ENCODE data around the gene CARM1. TPM values are rescaled to one million over a fixed set of nuclear protein-coding genes. Genes with fewer than 3 reads are reported as not detected.
"Not testable (repeated sequence)": the region's sequence is repeated elsewhere in the genome, so short reads cannot be mapped to it uniquely, and the experiment has no call there.

The CARM1 gene
- total RNA-seq, 1 donor from 2014 or later: 78.0 TPM

DNA sequence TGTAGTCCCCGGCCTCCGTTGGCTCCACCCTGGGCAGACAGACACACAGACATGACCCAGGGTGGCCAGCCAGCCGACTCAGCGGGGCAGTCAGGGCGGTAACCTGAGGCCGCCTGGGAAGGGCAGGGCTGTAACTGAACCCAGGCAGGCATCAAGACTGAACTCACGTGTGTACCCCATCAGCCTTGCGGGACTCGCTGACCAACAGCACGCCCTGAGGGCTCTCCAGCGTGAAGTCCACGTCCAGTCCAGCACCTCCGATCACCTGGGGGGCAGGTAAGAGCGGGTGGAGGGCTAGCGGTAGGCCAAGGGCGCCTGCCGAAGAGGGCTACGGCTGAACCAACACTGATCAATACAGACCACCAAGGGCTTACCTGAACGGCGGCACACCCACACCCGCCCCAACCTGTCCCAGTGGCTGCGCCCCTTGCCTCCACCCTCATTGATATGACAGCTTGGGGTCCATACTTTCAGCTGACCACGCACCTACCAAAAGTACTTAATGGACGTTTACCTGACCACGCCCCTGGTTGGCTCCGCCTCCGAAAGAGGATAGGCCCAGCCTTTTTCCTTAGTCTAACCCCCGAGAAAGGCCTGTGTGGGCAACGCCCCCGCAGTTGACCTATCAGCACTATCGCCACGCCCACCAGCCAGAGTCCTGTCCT is 36.1 kb upstream of the CARM1 start:
- no peak for DNase-seq (ENCODE audit: low spot score in 2 of 2, unreplicated experiment in 2 of 2)
- no peaks in the 10 kb centered on the region for H3K27me3 Mint-ChIP-seq (ENCODE audit: low read depth)
- peaks cover 6% of the 10 kb centered on the region for H3K36me3 Mint-ChIP-seq
- H3K4me1 Mint-ChIP-seq: peaks cover 11% of the 10 kb centered on the region
- H3K27ac Mint-ChIP-seq: peak overlapping the region; percentile 99
- peaks cover 12% of the 10 kb centered on the region for H3K9me3 Mint-ChIP-seq
- TF ChIP-seq, protein P1, sequence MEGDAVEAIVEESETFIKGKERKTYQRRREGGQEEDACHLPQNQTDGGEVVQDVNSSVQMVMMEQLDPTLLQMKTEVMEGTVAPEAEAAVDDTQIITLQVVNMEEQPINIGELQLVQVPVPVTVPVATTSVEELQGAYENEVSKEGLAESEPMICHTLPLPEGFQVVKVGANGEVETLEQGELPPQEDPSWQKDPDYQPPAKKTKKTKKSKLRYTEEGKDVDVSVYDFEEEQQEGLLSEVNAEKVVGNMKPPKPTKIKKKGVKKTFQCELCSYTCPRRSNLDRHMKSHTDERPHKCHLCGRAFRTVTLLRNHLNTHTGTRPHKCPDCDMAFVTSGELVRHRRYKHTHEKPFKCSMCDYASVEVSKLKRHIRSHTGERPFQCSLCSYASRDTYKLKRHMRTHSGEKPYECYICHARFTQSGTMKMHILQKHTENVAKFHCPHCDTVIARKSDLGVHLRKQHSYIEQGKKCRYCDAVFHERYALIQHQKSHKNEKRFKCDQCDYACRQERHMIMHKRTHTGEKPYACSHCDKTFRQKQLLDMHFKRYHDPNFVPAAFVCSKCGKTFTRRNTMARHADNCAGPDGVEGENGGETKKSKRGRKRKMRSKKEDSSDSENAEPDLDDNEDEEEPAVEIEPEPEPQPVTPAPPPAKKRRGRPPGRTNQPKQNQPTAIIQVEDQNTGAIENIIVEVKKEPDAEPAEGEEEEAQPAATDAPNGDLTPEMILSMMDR (IDR thresholded peaks at IDR 0.05; ENCODE audit: unreplicated experiment): no peak
- peak overlapping the region; percentile 90 for H3K4me3 Mint-ChIP-seq

DNA sequence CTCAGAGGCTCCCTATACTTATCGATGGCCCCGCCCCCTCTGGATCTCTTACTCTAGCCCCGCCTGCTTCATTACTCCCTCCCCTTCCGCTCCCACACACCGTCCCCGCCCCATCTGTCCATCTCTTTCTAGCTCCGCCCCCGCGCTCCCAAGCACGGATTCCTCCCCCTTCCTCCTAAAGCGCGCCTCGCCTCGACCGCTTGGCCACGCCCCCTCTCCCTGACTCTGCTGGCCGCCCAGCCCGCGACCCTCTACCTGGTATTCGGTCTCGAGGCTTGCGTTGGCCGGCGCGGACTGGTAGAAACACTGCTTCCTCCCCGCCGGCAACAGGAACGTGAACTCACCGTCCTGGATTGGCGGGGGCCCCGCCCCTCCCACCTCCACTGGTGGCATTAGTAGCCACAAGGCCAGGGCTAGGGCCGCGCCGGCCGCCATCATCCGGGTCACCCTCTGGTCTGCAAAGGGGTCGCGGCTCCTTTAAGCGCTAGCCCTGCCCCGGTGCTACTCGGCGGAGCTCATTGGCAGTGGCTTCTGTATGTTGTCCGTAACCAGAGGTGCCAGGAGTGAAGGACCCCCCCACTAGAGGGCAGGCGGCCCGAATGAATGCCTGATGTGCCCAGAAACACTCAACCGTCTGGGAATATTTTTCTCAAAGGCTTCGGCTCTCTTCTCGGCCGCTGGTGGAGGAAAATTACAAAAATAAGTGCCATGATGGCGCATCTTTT is 35.4 kb upstream of the CARM1 start, which contains the start of gene TMED1:
Gene TMED1, minus strand, starts transcription at position 459 of the 725 bp plus-strand sequence. Its CDS starts 21 bp downstream, at position 438.
- Mint-ChIP-seq H3K36me3 (peaks cover 6% of the 10 kb centered on the region), H3K4me1 (peaks cover 11% of the 10 kb centered on the region), H3K27ac (peak within 1 kb of the TSS; percentile 99), H3K9me3 (peaks cover 12% of the 10 kb centered on the region), H3K4me3 (peak within 1 kb of the TSS; percentile 90), H3K27me3 (ENCODE audit: low read depth) (no peaks in the 10 kb centered on the region)
- TF ChIP-seq, protein P1 (IDR thresholded peaks at IDR 0.05; ENCODE audit: unreplicated experiment): peak; percentile 40
- peak; percentile 98 to 99 for DNase-seq (ENCODE audit: low spot score in 2 of 2, unreplicated experiment in 2 of 2)

DNA sequence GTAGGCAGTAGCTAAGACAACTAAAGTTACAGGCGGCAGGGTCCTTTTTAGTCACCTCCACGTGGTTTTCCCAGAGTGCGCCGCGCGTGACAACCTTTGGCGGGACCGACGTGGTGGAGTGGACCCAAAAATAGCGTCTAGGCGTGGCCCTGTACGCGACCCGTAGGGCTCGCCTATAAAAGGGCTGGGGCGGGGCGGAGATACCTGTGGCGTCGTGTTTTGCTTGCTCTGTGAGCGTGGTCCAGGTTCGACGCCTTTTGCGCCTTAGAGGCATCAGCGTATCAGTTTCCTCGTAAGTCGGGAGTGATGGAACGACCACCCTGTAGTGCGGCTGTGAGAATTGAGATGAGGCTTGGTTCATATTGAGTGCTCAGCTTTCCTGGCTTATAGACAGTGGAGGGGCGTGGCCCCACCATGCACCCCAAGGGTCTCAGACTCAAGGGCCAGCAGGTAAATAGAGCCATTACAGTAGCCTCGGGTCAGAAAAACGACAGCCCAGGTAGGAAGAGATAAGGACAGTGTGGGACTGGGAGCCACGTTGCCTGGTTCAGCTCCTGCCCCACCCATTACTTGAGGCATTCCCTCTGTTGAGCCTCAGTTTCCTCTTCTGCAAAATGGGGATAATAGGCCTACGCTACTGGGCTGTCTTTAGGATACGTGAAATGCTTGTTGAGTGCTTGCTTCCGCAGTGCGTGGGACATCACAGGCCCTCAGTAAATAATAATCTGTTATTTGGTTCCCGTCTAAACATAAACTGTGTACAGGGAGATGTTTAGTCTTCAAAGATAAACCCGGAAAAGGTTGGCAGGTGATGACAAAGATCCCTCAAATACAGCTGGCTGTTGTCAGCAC is 34.6 kb upstream of the CARM1 start:
- Mint-ChIP-seq H3K27ac (peak overlapping the region; percentile 99), H3K9me3 (peaks cover 12% of the 10 kb centered on the region), H3K4me1 (peaks cover 11% of the 10 kb centered on the region), H3K4me3 (peak overlapping the region; percentile 90), H3K36me3 (peaks cover 6% of the 10 kb centered on the region), H3K27me3 (ENCODE audit: low read depth) (no peaks in the 10 kb centered on the region)
- no peak for DNase-seq (ENCODE audit: low spot score in 2 of 2, unreplicated experiment in 2 of 2)
- TF ChIP-seq, protein P1 (IDR thresholded peaks at IDR 0.05; ENCODE audit: unreplicated experiment): no peak

DNA sequence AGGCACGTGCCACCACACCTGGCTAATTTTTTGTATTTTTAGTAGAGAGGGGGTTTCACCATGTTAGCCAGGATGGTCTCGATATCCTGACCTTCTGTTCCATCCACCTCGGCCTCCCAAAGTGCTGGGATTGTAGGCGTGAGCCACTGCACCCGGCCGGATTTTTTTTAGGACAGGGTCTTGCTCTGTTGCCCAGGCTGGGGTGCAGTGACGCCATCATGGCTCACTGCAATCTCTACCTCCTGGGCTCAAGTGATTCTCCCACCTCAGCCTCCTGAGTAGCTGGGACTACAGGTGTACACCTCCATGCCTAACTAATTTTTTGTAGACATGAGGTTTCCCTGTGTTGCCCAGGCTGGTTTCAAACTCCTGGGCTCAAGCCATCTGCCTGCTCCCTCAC is 33.7 kb upstream of the CARM1 start:
- H3K4me3 Mint-ChIP-seq; H3K36me3 Mint-ChIP-seq; H3K27ac Mint-ChIP-seq; H3K27me3 Mint-ChIP-seq (ENCODE audit: low read depth); DNase-seq (ENCODE audit: low spot score in 2 of 2, unreplicated experiment in 2 of 2): not testable (repeated sequence)
- Mint-ChIP-seq H3K4me1 (peaks cover 11% of the 10 kb centered on the region), H3K9me3 (peaks cover 12% of the 10 kb centered on the region)

DNA sequence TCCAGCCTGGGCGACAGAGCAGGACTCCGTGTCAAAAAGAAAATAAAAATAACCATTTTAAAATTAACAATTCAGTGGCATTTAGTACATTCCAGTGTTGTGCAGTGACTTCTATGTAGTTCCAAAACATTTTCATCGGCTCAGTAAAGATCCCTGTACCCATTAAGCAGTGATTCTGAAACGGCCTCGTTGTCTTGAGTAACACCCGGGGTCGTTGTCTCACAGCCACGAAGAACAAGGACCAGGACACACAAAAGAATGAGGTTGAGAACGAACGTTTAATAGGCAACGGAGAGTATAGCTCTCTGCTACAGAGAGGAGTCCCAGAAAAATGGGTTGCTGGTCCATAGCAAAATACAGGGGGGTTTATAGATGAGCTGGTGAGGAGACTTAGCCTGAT is 33.0 kb upstream of the CARM1 start:
- H3K27me3 Mint-ChIP-seq (ENCODE audit: low read depth): no peaks in the 10 kb centered on the region
- no peak overlapping the region for H3K27ac Mint-ChIP-seq
- H3K36me3 Mint-ChIP-seq: peaks cover 3% of the 10 kb centered on the region
- H3K9me3 Mint-ChIP-seq: peaks cover 12% of the 10 kb centered on the region
- peaks cover 11% of the 10 kb centered on the region for H3K4me1 Mint-ChIP-seq
- TF ChIP-seq, protein P1 (IDR thresholded peaks at IDR 0.05; ENCODE audit: unreplicated experiment): no peak
- H3K4me3 Mint-ChIP-seq: no peak overlapping the region
- no peak for DNase-seq (ENCODE audit: low spot score in 2 of 2, unreplicated experiment in 2 of 2)

All from mesothelial cell of epicardium (in vitro differentiated cells).